Activated CD4-positive, alpha-beta T cell treated with anti-CD3 and anti-CD28 coated beads for 1 hour (primary cell): ENCODE data around the gene CEP135.
A peak's percentile ranks its signal among the peaks of the same experiment; 100 is the strongest.
"Not testable (repeated sequence)": the region's sequence is repeated elsewhere in the genome, so short reads cannot be mapped to it uniquely, and the experiment has no call there.

Experiments used
- DNase-seq: peaks from one replicate; pipeline ENCODE4 v3.0.0-alpha.2; 2020

Gene CEP135, protein sequence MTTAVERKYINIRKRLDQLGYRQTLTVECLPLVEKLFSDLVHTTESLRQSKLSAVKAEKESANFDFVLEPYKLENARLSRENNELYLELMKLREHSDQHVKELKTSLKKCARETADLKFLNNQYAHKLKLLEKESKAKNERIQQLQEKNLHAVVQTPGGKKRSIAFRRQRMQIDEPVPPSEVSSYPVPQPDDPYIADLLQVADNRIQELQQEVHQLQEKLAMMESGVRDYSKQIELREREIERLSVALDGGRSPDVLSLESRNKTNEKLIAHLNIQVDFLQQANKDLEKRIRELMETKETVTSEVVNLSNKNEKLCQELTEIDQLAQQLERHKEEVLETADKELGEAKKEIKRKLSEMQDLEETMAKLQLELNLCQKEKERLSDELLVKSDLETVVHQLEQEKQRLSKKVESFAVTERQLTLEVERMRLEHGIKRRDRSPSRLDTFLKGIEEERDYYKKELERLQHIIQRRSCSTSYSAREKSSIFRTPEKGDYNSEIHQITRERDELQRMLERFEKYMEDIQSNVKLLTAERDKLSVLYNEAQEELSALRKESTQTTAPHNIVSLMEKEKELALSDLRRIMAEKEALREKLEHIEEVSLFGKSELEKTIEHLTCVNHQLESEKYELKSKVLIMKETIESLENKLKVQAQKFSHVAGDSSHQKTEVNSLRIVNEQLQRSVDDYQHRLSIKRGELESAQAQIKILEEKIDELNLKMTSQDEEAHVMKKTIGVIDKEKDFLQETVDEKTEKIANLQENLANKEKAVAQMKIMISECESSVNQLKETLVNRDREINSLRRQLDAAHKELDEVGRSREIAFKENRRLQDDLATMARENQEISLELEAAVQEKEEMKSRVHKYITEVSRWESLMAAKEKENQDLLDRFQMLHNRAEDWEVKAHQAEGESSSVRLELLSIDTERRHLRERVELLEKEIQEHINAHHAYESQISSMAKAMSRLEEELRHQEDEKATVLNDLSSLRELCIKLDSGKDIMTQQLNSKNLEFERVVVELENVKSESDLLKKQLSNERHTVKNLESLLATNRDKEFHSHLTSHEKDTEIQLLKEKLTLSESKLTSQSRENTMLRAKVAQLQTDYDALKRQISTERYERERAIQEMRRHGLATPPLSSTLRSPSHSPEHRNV

DNA sequence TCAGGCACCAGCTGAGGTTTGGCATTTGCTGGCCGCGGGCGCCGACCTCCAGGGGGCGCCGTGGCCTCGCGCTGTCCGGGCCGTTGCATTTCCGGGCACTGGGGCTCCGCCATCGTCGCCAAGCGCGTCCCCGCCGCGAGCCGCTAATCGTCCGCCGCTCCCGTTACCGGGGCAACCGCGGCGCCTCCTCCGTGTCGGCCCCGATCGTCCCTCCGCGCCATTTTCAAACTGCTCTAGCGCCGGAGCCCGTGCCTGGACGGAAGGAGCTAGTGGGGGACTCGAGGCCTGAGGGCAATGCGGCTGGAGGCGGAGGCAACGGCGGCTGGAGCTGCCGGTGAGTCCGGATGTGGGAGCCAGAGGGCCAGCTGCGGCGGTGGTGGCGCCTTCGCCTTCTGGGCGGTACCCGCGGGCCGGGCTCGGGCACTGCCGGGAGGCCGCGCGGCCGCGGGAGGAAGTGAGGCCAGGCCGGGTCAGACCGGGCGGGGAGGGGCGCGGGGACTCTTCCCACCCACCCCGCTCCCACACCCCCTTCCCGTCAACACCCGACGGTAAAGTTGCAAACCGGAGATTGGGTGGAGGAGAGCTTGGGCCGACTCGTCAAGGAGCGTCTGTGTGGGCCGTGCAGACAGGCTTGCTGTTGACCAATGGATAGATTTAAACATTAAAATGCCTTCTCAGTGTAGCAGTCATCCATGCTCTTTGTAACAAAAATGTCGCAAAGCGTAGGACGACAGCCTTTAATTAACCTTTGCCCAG lies at the start of gene CEP135:
Gene CEP135, plus strand, starts transcription at position 220 of the 756 bp plus-strand sequence. CDS start 3,186 bp downstream, outside the sequence.
- peak; percentile 86 for DNase-seq

DNA sequence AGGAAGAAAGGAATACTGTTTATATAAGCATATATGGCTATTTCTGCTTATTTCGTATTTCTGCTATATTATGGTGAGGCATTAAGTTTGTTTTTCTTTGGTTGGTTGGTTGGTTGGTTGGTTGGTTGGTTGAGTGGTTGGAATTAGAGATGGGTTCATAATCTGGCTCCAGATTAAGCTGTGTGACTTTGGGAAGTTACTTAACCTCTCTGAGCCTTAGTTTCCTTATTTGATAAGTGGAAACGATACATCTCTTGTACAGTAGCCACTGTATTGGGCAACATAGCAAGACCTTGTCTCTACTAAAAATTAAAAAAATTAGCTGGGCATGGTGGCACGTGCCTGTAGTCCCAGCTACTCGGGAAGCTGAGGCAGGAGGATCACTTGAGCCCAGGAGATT lies 46.1 kb upstream of the CEP135 start:
- no peak for DNase-seq

DNA sequence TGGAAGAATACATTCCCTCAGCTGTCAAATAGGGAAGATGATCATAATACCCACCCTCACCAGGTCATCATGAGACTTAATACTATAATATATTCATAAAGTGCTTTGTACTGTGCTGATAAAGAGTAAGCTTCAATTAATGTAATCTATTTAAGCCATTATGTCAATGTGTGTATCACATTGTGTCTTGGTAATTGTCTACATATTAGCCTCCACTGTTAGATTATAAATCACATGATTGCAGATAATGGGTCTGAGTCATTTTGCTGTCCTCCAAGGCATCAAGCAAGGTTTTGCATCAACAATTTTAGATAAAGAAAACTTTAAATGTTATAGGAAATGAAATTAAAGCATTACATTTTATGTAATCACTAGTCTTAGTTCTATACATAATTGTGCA lies 45.2 kb upstream of the CEP135 start:
- DNase-seq, result no peak

GRCh38 chr4:55904576-55904975 lies 44.2 kb upstream of the CEP135 start:
- DNase-seq, result no peak

DNA sequence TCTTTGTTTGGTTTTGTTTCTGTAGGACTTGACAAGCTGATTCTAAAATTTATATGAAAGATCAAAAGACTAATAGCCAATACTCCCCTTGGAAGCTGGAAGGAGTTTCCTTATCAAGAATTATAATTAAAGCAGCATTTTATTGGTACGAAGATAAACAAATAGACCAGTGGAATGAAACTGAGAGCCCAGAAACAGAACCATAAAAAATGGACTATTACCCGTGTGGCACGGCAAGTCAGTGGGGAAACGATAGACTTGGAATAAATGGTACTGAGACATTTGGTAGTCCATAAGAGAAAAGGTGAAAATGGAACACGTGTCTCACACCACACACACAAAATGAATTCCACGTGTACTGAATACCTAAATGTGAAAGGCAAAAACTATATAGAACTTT lies 42.4 kb upstream of the CEP135 start:
- DNase-seq, result no peak

DNA sequence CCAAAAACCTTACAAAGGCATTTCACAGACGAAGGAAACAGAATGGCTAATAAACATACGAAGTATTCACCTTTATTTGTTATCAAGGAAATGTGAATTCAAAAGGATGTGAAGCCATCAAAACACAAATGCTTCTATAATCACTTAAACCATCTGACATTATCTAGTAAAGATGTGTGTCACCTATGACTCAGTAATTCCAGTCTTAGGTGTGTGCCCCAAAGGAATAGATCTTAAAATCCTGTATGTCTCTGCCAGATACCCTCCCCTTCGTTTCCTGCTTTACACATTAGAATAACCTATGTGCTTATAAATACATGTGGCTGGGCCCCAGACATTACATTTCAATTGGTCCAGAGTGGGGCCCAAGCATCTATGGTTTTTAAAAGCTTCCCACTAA lies 41.8 kb upstream of the CEP135 start:
- no peak for DNase-seq

DNA sequence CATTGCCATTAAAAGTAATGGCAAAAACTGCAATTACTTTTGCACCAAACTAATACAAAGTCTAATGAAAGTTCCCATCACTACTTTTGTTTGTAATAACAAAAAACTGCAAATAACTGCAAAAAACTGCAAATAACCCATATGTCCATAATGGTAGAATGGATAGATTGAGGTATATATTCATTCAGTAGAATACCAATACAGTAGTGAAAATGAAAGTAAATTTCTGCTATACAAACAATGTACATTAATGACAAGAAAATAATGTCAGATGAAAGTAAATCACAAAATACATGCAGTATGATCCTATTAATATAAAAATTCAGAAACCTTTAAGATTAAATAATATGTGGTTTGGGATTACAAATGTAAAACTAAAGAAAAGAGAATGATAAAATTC lies 41.3 kb upstream of the CEP135 start:
- no peak for DNase-seq

DNA sequence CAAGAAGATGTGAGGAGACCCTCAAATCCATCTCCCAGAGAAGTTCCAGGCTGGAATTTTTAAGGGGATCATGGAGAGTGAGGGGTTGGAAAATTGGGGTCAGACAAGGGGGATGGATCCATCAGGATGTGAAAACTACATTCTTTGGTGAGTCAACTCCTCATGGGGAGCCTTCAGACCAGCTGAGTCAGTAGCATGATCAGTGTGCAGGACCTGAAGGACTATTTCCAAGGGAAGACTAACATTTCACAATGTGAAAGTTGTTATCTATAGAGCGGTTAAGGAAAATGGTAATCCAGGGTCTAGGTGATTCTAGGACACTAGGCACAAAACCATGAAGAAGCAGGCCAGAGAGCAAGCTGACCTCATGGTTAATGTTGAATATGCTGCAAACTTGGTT lies 38.6 kb upstream of the CEP135 start:
- no peak for DNase-seq

DNA sequence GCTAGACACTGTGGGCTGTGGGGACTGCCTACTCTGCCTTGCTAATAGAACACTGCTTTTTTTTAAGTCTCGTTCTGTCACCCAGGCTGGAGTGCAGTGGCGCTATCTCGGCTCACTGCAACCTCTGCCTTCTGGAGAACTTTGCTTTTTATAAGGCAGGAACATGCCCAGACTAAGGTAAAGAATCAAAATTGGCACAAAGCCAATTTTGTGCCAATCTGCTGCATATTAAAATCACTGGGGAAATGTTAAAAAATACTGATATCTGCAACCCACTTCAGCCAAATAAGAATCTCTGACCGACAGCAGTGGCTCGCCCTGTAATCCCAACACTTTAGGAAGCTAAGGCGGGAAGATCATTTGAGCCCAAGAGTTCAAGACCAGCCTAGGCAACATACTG lies 36.5 kb upstream of the CEP135 start:
- DNase-seq, result no peak

GRCh38 chr4:55920571-55920970 lies 28.2 kb upstream of the CEP135 start:
- no peak for DNase-seq

DNA sequence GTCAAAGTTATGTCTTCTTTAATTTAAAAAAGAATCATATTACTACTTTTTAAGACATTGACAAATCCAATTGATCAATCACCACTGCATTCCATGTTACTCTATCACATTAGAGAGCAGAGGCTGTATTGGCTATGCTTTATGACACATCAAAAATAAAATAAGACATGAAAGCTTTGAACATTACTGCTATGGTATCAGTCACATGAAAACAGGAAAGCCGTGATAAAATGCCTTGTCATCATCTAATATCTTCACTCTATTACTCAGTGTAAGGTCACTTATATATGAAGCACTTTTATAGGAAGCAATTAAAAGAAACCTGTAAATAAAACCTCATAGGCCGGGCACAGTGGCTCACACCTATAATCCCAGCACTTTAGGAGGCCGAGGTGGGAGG lies 27.7 kb upstream of the CEP135 start:
- no peak for DNase-seq

DNA sequence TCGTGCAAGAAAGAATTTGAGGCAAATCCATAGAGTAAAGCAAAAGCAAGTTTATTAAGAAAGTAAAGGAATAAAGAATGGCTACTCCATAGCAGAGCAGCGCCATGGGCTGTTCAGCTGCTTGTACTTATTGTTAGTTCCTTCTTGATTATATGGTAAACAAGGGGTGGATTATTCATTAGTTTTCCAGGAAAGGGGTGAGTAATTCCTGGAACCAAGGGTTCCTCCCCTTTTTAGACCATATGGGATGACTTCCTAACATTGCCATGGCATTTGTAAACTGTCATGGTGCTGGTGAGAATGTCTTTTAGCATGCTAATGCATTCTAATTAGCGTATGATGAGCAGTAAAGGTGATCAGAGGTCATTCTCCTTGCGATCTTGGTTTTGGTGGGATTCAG lies 23.5 kb upstream of the CEP135 start:
- DNase-seq, result no peak

GRCh38 chr4:55926610-55927009 lies 22.1 kb upstream of the CEP135 start:
- no peak for DNase-seq

- DNase-seq, result no peak
Observed at GRCh38 chr4:55927803-55928437, 20.8 kb upstream of the CEP135 start.

- DNase-seq, result no peak
Observed at GRCh38 chr4:55928846-55929245, 19.9 kb upstream of the CEP135 start.

- no peak for DNase-seq
Observed at GRCh38 chr4:55931043-55931442, 17.7 kb upstream of the CEP135 start.

DNA sequence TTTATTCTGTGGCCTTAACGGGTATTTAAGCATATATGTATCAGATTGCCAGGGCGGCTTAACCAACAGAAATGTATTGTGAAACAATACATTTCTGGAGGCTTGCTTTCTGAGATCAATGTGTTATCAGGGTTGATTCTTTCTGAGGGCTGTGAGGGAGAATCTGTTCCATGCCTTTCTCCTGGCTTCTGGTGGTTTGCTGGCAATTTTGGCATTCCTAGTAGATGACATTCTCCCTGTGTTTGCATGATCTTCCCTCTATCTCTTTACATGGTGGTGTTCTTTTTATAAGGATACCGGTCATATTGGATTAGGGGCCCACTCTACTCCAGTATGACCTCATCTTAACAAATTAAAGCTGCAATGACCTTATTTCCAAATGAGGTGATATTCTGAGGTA lies 16.9 kb upstream of the CEP135 start:
- DNase-seq, result no peak

DNA sequence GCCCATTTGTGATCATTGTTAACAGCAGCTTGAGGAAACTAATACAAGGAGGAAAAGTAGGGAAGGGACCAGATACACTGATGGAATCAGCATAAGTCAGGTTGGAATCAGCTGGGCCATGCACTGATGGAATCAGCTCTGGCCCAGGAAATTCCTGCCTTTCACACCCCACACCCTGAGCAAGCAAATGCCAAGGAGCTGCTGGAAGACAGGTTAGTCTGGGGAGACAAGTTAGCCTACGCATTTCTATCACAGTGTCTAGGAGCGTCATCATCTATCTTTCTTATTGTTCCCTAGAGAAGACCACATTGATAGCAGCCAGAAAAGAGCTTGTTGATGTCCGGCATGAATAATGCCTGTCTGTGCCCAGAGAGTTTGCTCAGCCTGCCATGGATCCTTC lies 16.2 kb upstream of the CEP135 start:
- no peak for DNase-seq

DNA sequence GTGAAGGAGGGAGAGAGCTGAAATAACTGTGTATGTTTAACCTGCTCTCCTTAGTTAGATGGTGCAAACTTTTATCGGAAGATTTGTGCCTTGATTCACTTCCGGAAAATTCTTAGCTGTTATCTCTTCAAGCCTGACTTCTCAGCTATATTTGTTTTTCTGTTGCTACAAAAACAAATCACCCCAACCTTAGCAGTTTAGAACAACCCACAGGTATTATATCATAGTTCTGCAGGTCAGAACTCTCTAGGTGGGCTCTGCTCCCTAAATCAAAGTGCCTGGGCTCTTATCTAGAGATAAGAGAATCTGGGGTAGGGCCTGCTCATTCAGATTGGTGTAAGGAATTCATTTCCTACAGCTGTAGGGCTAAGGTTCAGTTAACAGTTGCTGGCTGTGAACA lies 15.1 kb upstream of the CEP135 start:
- no peak for DNase-seq

DNA sequence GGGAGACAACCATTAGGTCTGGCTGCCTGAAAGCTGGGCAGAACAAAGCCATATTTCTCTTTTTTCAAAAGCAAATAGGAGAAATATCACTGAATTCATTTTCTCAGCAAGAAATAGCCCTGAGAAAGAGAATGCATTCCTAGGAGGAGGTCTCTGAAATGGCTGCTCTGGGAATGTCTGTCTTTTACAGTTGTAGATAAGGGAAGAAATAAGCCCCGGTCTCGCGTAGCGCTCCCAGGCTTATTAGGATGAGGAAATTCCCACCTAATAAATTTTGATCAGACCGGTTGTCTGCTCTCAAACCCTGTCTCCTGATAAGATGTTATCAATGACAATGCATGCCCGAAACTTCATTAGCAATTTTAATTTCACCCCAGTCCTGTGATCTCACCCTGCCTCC lies 12.8 kb upstream of the CEP135 start:
- DNase-seq, result not testable (repeated sequence)

DNA sequence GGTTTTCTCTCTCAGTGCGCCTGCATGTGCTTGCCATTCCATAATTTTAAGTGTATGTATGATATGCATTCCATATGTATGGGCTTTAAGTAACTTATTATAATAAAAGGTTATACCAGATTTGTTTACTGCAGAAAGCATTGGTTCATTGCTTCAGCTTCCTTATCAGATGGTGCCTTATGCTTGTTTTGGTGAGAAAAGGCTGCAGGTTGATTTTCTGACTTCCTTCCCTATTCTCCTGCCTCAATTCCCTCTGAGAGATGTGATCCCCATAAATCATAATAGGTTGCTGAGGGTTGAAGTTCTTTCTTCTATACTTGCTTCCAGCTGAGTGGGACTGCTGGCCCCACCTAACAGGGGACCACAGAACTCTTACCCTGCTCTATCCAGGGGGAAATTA lies 10.3 kb upstream of the CEP135 start:
- no peak for DNase-seq

- no peak for DNase-seq
Observed at GRCh38 chr4:55939421-55939820, 9.3 kb upstream of the CEP135 start.
